Adipocyte (in vitro differentiated cells): Measurements from ENCODE around the gene PTPMT1.
A peak's percentile ranks its signal among the peaks of the same experiment; 100 is the strongest.

Experiments used
- DNase-seq: peaks from one replicate; pipeline ENCODE4 v3.0.0-alpha.2; 2015; ENCODE audit warnings: low read depth
- H3K27me3 ChIP-seq: replicated peaks from 2 replicates; pipeline ENCODE4 v1.7.0; 2013; ENCODE audit warnings: mild to moderate bottlenecking, low read length, moderate library complexity; ENCODE audit not compliant: control insufficient read depth, insufficient read depth
- H3K36me3 ChIP-seq: 2 replicates; pipeline ENCODE4 v1.7.0; 2013; ENCODE audit warnings: low read length, mild to moderate bottlenecking, moderate library complexity; ENCODE audit not compliant: control insufficient read depth, insufficient read depth, severe bottlenecking
- H3K4me1 ChIP-seq: 2 replicates; pipeline ENCODE4 v1.7.0; 2013; ENCODE audit warnings: mild to moderate bottlenecking, low read length, moderate library complexity; ENCODE audit not compliant: control insufficient read depth, insufficient read depth
- H3K4me3 ChIP-seq: 2 replicates; pipeline ENCODE4 v1.7.0; 2013; ENCODE audit warnings: mild to moderate bottlenecking, low read length, moderate library complexity
- H3K9ac ChIP-seq: 2 replicates; pipeline ENCODE4 v1.7.0; 2013; ENCODE audit warnings: mild to moderate bottlenecking, low read length, moderate library complexity
- H3K9me3 ChIP-seq: 2 replicates; pipeline ENCODE4 v1.7.0; 2013; ENCODE audit warnings: mild to moderate bottlenecking, low read length, moderate library complexity; ENCODE audit not compliant: control insufficient read depth

PTPMT1 gene

DNA sequence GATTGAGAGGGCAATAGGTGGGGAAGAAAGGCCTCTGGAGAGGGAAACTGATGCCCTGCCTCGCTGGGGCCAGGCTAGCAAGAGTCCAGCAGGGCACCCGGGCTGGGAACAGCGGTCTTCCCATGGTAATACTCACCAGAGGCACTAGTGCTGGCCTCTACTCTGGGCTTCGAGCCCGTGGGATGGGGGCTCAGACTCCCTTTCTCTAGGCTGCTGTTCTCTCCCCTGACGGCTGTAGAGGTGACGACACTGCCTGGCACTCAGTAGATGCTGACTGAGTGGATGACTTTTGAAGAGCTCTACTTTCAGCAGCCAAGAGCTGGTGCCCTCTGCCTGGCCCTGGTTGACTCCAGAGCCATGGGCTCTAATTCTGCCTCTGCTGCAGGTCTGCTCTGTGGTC is 29.6 kb downstream of the PTPMT1 start:
- Histone ChIP-seq H3K4me3 (no peak overlapping the region), H3K9me3 (no peaks in the 10 kb centered on the region), H3K4me1 (peaks cover 4% of the 10 kb centered on the region), H3K36me3 (no peaks in the 10 kb centered on the region), H3K9ac (no peak overlapping the region), H3K27me3 (peaks cover 38% of the 10 kb centered on the region)
- no peak for DNase-seq

DNA sequence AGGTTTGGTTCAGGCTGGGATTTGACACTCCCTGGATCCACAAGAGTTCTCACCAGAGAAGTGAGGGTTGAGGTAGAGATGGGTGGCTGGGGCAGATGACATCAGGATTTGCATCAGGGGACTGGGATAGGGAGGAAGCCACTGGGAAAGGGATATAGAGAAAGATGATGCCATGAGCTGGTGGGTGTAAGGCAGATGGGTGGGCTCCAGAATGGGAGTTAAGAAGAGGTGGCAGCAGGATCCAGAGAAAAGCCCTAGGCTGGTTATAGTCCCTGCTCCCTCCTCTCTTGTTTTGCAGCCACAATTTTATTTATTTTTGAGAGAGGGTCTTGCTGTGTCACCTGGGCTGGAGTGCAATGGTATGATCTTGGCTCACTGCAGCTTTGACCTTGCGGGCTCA is 30.6 kb downstream of the PTPMT1 start:
- H3K4me1 ChIP-seq = peaks cover 4% of the 10 kb centered on the region
- DNase-seq = no peak
- H3K27me3 ChIP-seq = peaks cover 35% of the 10 kb centered on the region
- H3K4me3 ChIP-seq = no peak overlapping the region
- H3K9ac ChIP-seq = no peak overlapping the region
- H3K36me3 ChIP-seq = no peaks in the 10 kb centered on the region
- H3K9me3 ChIP-seq = no peaks in the 10 kb centered on the region

DNA sequence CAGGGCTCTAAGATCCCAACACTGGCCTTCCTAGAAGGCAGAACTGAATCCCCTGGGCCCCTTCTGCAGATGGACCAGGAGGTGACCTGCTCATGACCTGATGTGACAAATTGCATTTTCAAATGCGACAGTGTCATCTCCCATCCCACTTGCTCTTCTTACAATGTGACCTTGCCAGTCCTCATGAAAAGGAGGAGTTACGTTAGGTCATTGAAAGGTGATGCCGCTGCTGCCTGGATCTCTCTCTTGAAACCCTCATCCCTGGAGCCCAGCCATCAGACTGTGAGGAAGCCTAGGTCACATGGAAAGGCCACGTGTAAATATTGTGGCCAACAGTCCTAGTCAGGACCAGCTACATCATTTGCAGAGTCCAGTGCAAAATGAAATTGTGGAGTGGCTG is 34.5 kb downstream of the PTPMT1 start:
- Histone ChIP-seq H3K4me1 (peaks cover 4% of the 10 kb centered on the region), H3K27me3 (peaks cover 8% of the 10 kb centered on the region), H3K9me3 (no peaks in the 10 kb centered on the region), H3K36me3 (no peaks in the 10 kb centered on the region), H3K4me3 (no peak overlapping the region), H3K9ac (no peak overlapping the region)
- DNase-seq = no peak

DNA sequence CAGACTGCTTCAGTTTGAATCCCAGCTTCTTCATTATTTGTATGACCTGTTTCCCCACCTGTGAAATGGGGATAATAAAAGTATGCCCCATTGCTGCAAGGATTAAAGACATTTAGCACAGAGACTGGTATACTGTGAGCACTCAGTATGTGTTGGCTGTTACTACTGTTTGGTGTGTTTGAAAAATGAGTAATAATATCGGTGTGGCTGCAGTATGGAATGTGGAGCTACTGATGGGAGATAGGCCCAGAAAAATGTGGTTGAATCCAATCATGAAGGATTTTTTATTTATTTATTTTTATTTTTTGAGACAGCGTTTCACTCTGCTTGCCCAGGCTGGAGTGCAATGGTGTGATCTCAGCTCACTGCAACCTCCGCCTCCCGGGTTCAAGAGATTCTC is 37.9 kb downstream of the PTPMT1 start:
- Histone ChIP-seq H3K4me1 (peaks cover 23% of the 10 kb centered on the region), H3K36me3 (no peaks in the 10 kb centered on the region), H3K9ac (no peak overlapping the region), H3K4me3 (no peak overlapping the region), H3K27me3 (no peaks in the 10 kb centered on the region), H3K9me3 (no peaks in the 10 kb centered on the region)
- DNase-seq = no peak

DNA sequence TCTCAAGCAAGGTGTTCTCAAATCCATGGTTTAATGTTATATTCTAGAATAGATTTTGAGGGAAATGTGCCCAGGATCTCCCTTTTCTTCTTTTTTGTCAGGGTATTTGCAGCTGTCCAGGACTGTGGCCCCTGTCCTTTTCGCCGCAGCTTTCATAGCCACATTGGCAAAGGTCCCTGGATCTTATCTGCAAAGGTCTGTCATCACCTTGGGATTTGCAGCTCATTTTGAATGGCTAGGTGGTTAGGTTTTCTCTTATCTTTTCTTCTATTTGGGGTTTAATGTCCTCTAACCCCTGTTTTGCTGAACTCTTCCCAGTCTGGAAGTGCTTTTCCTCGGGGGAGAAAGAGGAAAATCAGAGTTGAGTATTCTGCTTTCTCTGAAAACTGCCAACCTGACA is 40.5 kb downstream of the PTPMT1 start:
- H3K9me3 ChIP-seq = no peaks in the 10 kb centered on the region
- H3K4me3 ChIP-seq = no peak overlapping the region
- peaks cover 5% of the 10 kb centered on the region for H3K36me3 ChIP-seq
- no peaks in the 10 kb centered on the region for H3K27me3 ChIP-seq
- DNase-seq = no peak
- peaks cover 24% of the 10 kb centered on the region for H3K4me1 ChIP-seq
- H3K9ac ChIP-seq = no peak overlapping the region

DNA sequence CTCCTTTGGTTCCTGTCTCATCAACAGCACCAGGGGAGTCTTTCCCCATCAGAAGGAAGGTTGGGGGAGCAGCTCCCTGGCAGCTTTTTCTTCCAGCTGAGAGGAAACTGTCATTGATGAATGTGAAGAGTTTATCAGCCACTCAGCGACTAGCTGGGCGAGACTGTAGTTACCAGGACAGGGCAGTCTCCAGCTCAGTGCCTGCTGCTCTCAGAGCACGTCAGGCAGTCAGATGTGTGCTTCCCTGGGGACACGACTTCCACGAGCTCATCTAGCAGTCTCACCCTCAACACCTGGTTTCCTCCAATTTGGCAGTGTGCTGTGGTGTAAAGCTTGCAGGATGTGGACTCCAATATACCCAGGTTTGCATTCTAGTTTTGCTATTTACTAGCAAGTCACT is 41.3 kb downstream of the PTPMT1 start:
- Histone ChIP-seq H3K9ac (peak overlapping the region; percentile 17), H3K36me3 (peaks cover 13% of the 10 kb centered on the region), H3K4me1 (peaks cover 28% of the 10 kb centered on the region), H3K9me3 (no peaks in the 10 kb centered on the region), H3K4me3 (no peak overlapping the region), H3K27me3 (no peaks in the 10 kb centered on the region)
- no peak for DNase-seq

DNA sequence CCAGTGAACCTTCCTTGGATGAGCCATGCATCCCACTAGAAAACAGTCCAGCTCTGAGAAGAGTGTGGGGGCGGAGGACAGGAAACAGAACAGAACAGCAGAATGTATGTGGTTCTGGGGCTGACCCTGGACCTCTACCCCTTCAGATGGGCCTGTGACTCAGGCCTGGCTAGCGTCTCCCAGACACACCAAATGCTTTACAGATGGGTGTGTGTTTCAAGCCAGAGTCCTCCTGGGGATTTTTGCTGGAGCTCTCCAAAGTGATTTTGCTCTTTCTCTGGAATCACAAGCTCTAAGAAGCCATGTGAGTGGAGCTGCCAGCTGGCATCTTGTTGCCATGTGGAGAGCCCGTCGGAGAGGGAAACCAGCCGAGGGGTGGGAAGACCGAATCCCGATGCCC is 42.0 kb downstream of the PTPMT1 start:
- Histone ChIP-seq H3K9me3 (no peaks in the 10 kb centered on the region), H3K27me3 (no peaks in the 10 kb centered on the region), H3K9ac (peak overlapping the region; percentile 17), H3K4me3 (peak overlapping the region; percentile 39), H3K36me3 (peaks cover 16% of the 10 kb centered on the region), H3K4me1 (peaks cover 28% of the 10 kb centered on the region)
- DNase-seq = peak; percentile 88

DNA sequence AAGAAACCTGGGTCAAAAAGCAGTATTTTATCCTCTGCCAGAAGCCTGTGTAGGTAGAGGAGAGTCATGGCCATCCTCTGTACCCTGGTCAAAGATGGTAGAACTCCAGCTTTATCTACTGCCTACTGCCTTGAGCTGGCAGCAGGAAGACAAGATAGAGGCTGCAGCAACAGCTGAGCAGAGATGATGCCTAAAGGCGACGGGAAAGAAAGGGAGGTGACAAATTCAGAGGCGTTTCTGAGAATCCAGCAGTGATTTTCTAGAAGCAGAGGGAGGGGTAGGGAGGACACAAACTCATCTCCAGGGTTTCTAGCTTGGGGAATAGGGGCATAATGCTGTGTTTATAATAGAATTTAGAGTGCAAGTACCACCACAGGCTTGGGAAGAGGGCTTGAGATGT is 44.3 kb downstream of the PTPMT1 start:
- no peak overlapping the region for H3K4me3 ChIP-seq
- DNase-seq = no peak
- H3K36me3 ChIP-seq = peaks cover 19% of the 10 kb centered on the region
- H3K9ac ChIP-seq = no peak overlapping the region
- no peaks in the 10 kb centered on the region for H3K27me3 ChIP-seq
- no peaks in the 10 kb centered on the region for H3K9me3 ChIP-seq
- peaks cover 28% of the 10 kb centered on the region for H3K4me1 ChIP-seq

DNA sequence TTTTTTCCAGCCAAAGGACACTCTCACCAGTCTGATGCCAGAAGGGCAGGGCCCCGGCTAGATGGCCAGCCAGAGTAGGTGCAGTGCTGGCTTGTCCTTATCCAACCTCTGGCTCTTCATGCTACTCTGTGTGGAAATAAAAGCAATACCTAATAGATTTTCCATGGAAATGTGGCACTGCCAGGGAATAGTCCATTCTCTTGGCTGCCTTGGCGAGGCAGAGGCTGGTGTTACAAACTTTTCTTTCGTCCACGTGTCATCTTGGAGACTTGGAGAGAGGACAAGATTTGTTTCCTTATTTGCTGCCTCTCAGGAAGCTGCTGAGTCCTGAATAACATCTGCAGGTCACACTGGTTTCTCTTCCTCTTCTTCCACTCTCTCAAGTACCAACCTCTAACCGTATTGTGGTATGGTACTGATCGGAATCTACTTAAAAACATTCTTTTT is 46.0 kb downstream of the PTPMT1 start:
- Histone ChIP-seq H3K36me3 (peaks cover 25% of the 10 kb centered on the region), H3K4me3 (no peak overlapping the region), H3K9me3 (no peaks in the 10 kb centered on the region), H3K4me1 (peaks cover 33% of the 10 kb centered on the region), H3K27me3 (no peaks in the 10 kb centered on the region), H3K9ac (no peak overlapping the region)
- no peak for DNase-seq

DNA sequence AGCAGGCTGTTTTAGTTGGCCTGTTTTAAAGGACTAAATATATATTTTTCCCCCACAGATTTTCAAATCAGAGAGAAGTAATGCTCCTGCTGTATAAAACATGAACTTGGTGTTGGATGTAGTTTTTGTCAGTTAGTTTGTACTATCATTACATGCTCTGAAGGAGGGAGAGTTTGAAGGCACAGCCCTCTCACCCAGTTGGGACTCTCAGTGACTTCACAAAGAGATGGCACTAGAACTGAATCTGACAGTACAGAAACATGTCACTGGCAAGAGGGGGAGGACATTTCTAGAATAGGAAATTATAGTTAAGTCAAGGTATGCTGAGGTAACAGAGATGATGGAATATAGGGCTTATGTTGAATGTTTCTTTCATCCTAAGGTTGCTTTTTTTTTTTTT is 49.9 kb downstream of the PTPMT1 start:
- Histone ChIP-seq H3K9ac (no peak overlapping the region), H3K27me3 (no peaks in the 10 kb centered on the region), H3K4me1 (peaks cover 28% of the 10 kb centered on the region), H3K36me3 (peaks cover 57% of the 10 kb centered on the region), H3K9me3 (no peaks in the 10 kb centered on the region), H3K4me3 (no peak overlapping the region)
- no peak for DNase-seq

DNA sequence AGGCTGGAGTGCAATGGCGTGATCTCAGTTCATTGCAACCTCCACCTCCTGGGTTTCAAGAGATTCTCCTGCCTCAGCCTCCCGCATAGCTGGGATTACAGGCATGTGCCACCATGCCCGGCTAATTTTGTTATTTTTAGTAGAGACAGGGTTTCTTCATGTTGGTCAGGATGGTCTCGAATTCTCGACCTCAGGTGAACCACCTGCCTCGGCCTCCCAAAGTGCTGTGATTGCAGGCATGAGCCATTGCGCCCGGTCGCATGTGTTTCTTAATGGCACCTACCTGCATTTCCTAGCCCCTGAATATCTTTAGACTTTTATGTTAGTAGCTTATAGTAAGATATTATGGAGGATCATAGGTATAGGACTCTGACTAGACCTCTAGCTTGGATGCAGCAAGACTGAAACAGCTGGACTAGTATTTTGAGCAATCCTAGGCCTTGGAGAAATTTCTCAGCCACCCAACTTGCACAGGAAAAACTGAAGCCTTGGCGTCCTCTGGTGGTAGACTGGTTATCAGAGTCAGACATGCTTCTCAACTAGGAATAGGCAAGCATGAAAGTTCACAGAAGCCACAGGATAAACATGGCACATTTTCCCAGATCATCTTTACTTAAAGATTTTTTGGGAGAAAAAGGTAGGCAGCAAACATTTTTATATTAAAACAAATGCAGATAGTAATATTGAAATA is 51.5 kb downstream of the PTPMT1 start:
- peaks cover 59% of the 10 kb centered on the region for H3K36me3 ChIP-seq

DNA sequence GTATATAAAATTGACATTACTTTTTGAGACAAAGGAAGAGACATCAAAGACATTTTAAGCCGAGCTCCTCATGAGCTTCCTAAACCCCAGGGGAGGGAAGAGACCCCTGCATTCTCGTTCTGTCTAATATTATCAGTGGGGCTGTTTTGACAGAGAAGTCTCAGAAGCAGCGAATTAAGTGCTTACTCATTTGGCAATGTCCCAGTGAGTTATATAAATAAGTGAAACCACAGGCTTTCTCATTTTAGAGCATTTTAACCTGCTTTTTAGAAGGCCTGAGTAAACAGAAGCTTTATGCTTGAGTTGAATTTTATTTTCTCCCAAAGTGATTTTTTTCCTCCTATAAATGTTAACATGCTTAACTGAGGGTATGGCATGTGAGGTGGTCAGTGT is 52.0 kb downstream of the PTPMT1 start:
- Histone ChIP-seq H3K27me3 (no peaks in the 10 kb centered on the region), H3K9ac (peak overlapping the region; percentile 62), H3K9me3 (no peaks in the 10 kb centered on the region), H3K4me1 (peaks cover 25% of the 10 kb centered on the region), H3K4me3 (no peak overlapping the region), H3K36me3 (peaks cover 63% of the 10 kb centered on the region)
- DNase-seq = peak; percentile 84

More for the DNA sequence above, 51.5 kb downstream of the PTPMT1 start:
- no peak overlapping the region for H3K4me3 ChIP-seq
- H3K27me3 ChIP-seq = no peaks in the 10 kb centered on the region
- H3K9ac ChIP-seq = peak overlapping the region; percentile 62
- DNase-seq = peak; percentile 90
- peaks cover 25% of the 10 kb centered on the region for H3K4me1 ChIP-seq
- H3K9me3 ChIP-seq = no peaks in the 10 kb centered on the region
